ENCODE measurements around the gene GPLD1.

GPLD1 gene

DNA sequence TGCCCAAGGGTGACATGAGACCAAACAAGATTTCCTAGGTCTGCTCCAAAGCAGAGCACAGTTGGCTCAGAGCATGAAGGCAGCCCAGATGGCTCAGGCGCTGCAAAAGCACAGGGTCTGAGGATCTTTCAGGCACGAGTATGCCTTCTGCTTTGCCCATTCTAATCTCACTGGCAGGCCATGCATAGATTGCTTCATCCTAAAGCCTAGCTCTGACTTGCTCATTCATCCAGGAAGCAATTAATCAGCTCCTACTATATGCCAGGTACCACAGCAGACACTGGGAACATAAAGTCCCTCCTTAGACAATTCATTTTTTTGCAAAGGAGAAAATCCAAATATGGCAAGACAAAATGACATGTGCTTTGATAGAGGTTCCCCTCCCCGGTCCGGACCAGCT, 31.2 kb downstream of the GPLD1 start:
- Histone ChIP-seq H3K27me3 (ENCODE audit: low read length) (no peaks in the 10 kb centered on the region), H3K27ac (ENCODE audit: low read depth, low read length) (no peak overlapping the region), H3K9ac (ENCODE audit: low read length) (no peak overlapping the region), H3K9me3 (ENCODE audit: insufficient read depth, low read length) (no peaks in the 10 kb centered on the region), H4K20me1 (ENCODE audit: low read depth, low read length) (no peaks in the 10 kb centered on the region), H3F3A (ENCODE audit: insufficient read depth) (no peaks in the 10 kb centered on the region), H3K36me3 (ENCODE audit: low read length) (no peaks in the 10 kb centered on the region), H2AFZ (ENCODE audit: low read depth, low read length, severe bottlenecking) (no peak overlapping the region), H3K4me2 (ENCODE audit: low read depth, low read length, poor library complexity, severe bottlenecking) (no peak overlapping the region), H3K79me2 (ENCODE audit: insufficient read depth, low read length) (no peaks in the 10 kb centered on the region), H3K9me2 (replicated peaks; ENCODE audit: insufficient read depth, low read length) (no peaks in the 10 kb centered on the region), H3K4me3 (ENCODE audit: insufficient read depth, low read length, poor library complexity, severe bottlenecking) (no peak overlapping the region)
- no peak for TF ChIP-seq EZH2phosphoT487 (conservative IDR thresholded peaks at IDR 0.05; ENCODE audit: low read length)
- TF ChIP-seq, protein P1, sequence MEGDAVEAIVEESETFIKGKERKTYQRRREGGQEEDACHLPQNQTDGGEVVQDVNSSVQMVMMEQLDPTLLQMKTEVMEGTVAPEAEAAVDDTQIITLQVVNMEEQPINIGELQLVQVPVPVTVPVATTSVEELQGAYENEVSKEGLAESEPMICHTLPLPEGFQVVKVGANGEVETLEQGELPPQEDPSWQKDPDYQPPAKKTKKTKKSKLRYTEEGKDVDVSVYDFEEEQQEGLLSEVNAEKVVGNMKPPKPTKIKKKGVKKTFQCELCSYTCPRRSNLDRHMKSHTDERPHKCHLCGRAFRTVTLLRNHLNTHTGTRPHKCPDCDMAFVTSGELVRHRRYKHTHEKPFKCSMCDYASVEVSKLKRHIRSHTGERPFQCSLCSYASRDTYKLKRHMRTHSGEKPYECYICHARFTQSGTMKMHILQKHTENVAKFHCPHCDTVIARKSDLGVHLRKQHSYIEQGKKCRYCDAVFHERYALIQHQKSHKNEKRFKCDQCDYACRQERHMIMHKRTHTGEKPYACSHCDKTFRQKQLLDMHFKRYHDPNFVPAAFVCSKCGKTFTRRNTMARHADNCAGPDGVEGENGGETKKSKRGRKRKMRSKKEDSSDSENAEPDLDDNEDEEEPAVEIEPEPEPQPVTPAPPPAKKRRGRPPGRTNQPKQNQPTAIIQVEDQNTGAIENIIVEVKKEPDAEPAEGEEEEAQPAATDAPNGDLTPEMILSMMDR (IDR thresholded peaks at IDR 0.05; ENCODE audit: insufficient read depth, low read length, poor library complexity, severe bottlenecking): no peak

GRCh38 chr6:24455061-24455460, 34.3 kb downstream of the GPLD1 start:
- Histone ChIP-seq H3K9ac (ENCODE audit: low read length) (no peak overlapping the region), H3K27me3 (ENCODE audit: low read length) (no peaks in the 10 kb centered on the region), H2AFZ (ENCODE audit: low read depth, low read length, severe bottlenecking) (no peak overlapping the region), H3K9me3 (ENCODE audit: insufficient read depth, low read length) (no peaks in the 10 kb centered on the region), H4K20me1 (ENCODE audit: low read depth, low read length) (no peaks in the 10 kb centered on the region), H3K36me3 (ENCODE audit: low read length) (no peaks in the 10 kb centered on the region), H3K79me2 (ENCODE audit: insufficient read depth, low read length) (no peaks in the 10 kb centered on the region), H3K9me2 (replicated peaks; ENCODE audit: insufficient read depth, low read length) (no peaks in the 10 kb centered on the region), H3K4me3 (ENCODE audit: insufficient read depth, low read length, poor library complexity, severe bottlenecking) (no peak overlapping the region), H3F3A (ENCODE audit: insufficient read depth) (no peaks in the 10 kb centered on the region), H3K4me2 (ENCODE audit: low read depth, low read length, poor library complexity, severe bottlenecking) (no peak overlapping the region), H3K27ac (ENCODE audit: low read depth, low read length) (no peak overlapping the region)
- no peak for TF ChIP-seq EZH2phosphoT487 (conservative IDR thresholded peaks at IDR 0.05; ENCODE audit: low read length)
- TF ChIP-seq, protein P1 (IDR thresholded peaks at IDR 0.05; ENCODE audit: insufficient read depth, low read length, poor library complexity, severe bottlenecking): no peak

DNA sequence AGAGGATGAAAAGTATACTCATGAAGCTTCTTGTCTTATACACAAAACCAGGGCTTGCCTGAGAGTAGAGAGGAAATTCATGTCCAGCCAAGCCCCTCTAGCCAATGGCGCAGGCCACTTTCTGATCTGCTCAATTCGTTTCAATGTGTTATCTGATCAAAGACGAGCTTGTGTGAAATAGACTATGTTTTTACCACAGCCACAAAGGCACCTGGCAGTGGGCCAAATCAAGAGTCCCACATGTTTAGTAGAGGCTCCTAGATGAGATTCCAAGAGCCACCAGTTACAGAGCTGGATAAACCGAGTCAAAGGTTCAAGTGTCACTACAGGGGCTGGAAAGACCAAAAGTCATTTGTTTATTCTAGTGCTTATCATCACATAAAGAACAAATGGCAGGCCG, 34.9 kb downstream of the GPLD1 start:
- Histone ChIP-seq H3K4me2 (ENCODE audit: low read depth, low read length, poor library complexity, severe bottlenecking) (no peak overlapping the region), H3K36me3 (ENCODE audit: low read length) (no peaks in the 10 kb centered on the region), H3K27me3 (ENCODE audit: low read length) (no peaks in the 10 kb centered on the region), H2AFZ (ENCODE audit: low read depth, low read length, severe bottlenecking) (no peak overlapping the region), H3K79me2 (ENCODE audit: insufficient read depth, low read length) (no peaks in the 10 kb centered on the region), H3F3A (ENCODE audit: insufficient read depth) (no peaks in the 10 kb centered on the region), H4K20me1 (ENCODE audit: low read depth, low read length) (no peaks in the 10 kb centered on the region), H3K4me3 (ENCODE audit: insufficient read depth, low read length, poor library complexity, severe bottlenecking) (no peak overlapping the region), H3K9me3 (ENCODE audit: insufficient read depth, low read length) (no peaks in the 10 kb centered on the region), H3K27ac (ENCODE audit: low read depth, low read length) (no peak overlapping the region), H3K9me2 (replicated peaks; ENCODE audit: insufficient read depth, low read length) (no peaks in the 10 kb centered on the region), H3K9ac (ENCODE audit: low read length) (no peak overlapping the region)
- no peak for TF ChIP-seq EZH2phosphoT487 (conservative IDR thresholded peaks at IDR 0.05; ENCODE audit: low read length)
- TF ChIP-seq, protein P1 (IDR thresholded peaks at IDR 0.05; ENCODE audit: insufficient read depth, low read length, poor library complexity, severe bottlenecking): no peak

Data from SU-DHL-6 (cell line).